GM21390 (cell line): ENCODE results near the gene ARL4D.
"Not testable (repeated sequence)": the region's sequence is repeated elsewhere in the genome, so short reads cannot be mapped to it uniquely, and the experiment has no call there.

ENCODE experiments used
- ATAC-seq: cut with Tn5 transposase; IDR thresholded peaks from one replicate; pipeline ENCODE4 v1.9.1; 2021; ENCODE audit not compliant: unreplicated experiment

Gene ARL4D

GRCh38 chr17:43398724-43399595, at the start of gene ARL4D:
Gene ARL4D, plus strand, starts transcription at chr17:43398993. Its CDS starts 740 bp downstream, at chr17:43399733.
- no peak for ATAC-seq

- ATAC-seq = no peak
Measured at GRCh38 chr17:43349142-43349541, 49.7 kb upstream of the ARL4D start.

GRCh38 chr17:43350888-43351361, 47.9 kb upstream of the ARL4D start:
- ATAC-seq = no peak

GRCh38 chr17:43351691-43352090, 47.1 kb upstream of the ARL4D start:
- no peak for ATAC-seq

- no peak for ATAC-seq
Measured at GRCh38 chr17:43352579-43353331, 46.0 kb upstream of the ARL4D start.

- no peak for ATAC-seq
Measured at GRCh38 chr17:43353393-43353792, 45.4 kb upstream of the ARL4D start.

- no peak for ATAC-seq
Measured at GRCh38 chr17:43354371-43354770, 44.4 kb upstream of the ARL4D start.

GRCh38 chr17:43356450-43356849, 42.3 kb upstream of the ARL4D start:
- no peak for ATAC-seq

- ATAC-seq = no peak
Measured at GRCh38 chr17:43356999-43357398, 41.8 kb upstream of the ARL4D start.

GRCh38 chr17:43359469-43360110, 39.2 kb upstream of the ARL4D start:
- ATAC-seq = no peak

- ATAC-seq = peak; percentile 8
Measured at GRCh38 chr17:43360376-43360738, 38.4 kb upstream of the ARL4D start.

- peak; percentile 54 for ATAC-seq
Measured at GRCh38 chr17:43360739-43361505, 37.9 kb upstream of the ARL4D start.

- no peak for ATAC-seq
Measured at GRCh38 chr17:43363181-43363925, 35.4 kb upstream of the ARL4D start.

GRCh38 chr17:43363926-43364285, 34.9 kb upstream of the ARL4D start:
- no peak for ATAC-seq

- no peak for ATAC-seq
Measured at GRCh38 chr17:43365356-43365755, 33.4 kb upstream of the ARL4D start.

- not testable (repeated sequence) for ATAC-seq
Measured at GRCh38 chr17:43365921-43366320, 32.9 kb upstream of the ARL4D start.

GRCh38 chr17:43366891-43367736, 31.7 kb upstream of the ARL4D start:
- ATAC-seq = no peak

- ATAC-seq = no peak
Measured at GRCh38 chr17:43367737-43368242, 31.0 kb upstream of the ARL4D start.
